ENCODE data around the gene DHRSX. TPM values are rescaled to one million over a fixed set of nuclear protein-coding genes. Genes with fewer than 3 reads are reported as not detected.
"Not testable (repeated sequence)": the region's sequence is repeated elsewhere in the genome, so short reads cannot be mapped to it uniquely, and the experiment has no call there.

The DHRSX gene
- total RNA-seq, 1 donor from 2014 or later: 34.2 TPM

- H3K27ac Mint-ChIP-seq: no peak overlapping the region
Observed at GRCh38 chrX:2426289-2426882, 74.4 kb downstream of the DHRSX start.

GRCh38 chrX:2425286-2426071 is 75.3 kb downstream of the DHRSX start:
- no peaks in the 10 kb centered on the region for H3K4me1 Mint-ChIP-seq (ENCODE audit: unreplicated experiment)
- no peak for DNase-seq (ENCODE audit: extremely low spot score, unreplicated experiment)
- H3K27ac Mint-ChIP-seq: no peak overlapping the region
- H3K36me3 Mint-ChIP-seq: peaks cover 43% of the 10 kb centered on the region
- no peaks in the 10 kb centered on the region for H3K27me3 Mint-ChIP-seq
- TF ChIP-seq, protein P1, sequence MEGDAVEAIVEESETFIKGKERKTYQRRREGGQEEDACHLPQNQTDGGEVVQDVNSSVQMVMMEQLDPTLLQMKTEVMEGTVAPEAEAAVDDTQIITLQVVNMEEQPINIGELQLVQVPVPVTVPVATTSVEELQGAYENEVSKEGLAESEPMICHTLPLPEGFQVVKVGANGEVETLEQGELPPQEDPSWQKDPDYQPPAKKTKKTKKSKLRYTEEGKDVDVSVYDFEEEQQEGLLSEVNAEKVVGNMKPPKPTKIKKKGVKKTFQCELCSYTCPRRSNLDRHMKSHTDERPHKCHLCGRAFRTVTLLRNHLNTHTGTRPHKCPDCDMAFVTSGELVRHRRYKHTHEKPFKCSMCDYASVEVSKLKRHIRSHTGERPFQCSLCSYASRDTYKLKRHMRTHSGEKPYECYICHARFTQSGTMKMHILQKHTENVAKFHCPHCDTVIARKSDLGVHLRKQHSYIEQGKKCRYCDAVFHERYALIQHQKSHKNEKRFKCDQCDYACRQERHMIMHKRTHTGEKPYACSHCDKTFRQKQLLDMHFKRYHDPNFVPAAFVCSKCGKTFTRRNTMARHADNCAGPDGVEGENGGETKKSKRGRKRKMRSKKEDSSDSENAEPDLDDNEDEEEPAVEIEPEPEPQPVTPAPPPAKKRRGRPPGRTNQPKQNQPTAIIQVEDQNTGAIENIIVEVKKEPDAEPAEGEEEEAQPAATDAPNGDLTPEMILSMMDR (conservative IDR thresholded peaks at IDR 0.05): no peak
- H3K4me3 Mint-ChIP-seq: no peak overlapping the region
- H3K9me3 Mint-ChIP-seq: peaks cover 6% of the 10 kb centered on the region

More at GRCh38 chrX:2426289-2426882, 74.4 kb downstream of the DHRSX start:
- H3K36me3 Mint-ChIP-seq: peaks cover 40% of the 10 kb centered on the region
- H3K4me3 Mint-ChIP-seq: no peak overlapping the region
- no peaks in the 10 kb centered on the region for H3K27me3 Mint-ChIP-seq
- H3K4me1 Mint-ChIP-seq (ENCODE audit: unreplicated experiment): no peaks in the 10 kb centered on the region
- peaks cover 7% of the 10 kb centered on the region for H3K9me3 Mint-ChIP-seq
- TF ChIP-seq, protein P1 (conservative IDR thresholded peaks at IDR 0.05): no peak
- no peak for DNase-seq (ENCODE audit: extremely low spot score, unreplicated experiment)

DNA sequence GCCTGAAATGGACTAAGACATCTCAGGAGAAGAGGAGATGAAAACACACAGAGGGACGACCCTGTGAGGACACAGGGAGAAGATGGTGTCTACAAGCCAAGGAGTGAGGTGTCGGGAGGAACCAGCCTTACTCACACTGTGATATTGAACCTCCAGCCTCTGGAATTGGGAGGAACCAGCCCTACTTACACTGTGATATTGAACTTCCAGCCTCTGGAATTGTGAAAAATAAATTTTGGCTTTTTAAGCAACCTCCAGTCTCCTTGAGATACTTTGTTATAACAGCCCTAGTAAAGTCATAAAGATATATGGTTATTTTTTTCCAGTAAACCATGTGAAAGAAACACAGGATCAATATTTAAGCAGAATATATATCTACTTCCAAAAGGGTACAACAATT is 76.5 kb downstream of the DHRSX start:
- no peak for DNase-seq (ENCODE audit: extremely low spot score, unreplicated experiment)
- H3K27me3 Mint-ChIP-seq: no peaks in the 10 kb centered on the region
- peaks cover 43% of the 10 kb centered on the region for H3K36me3 Mint-ChIP-seq
- no peak overlapping the region for H3K4me3 Mint-ChIP-seq
- H3K9me3 Mint-ChIP-seq: peaks cover 6% of the 10 kb centered on the region
- H3K4me1 Mint-ChIP-seq (ENCODE audit: unreplicated experiment): no peaks in the 10 kb centered on the region
- TF ChIP-seq, protein P1 (conservative IDR thresholded peaks at IDR 0.05): no peak
- H3K27ac Mint-ChIP-seq: no peak overlapping the region

GRCh38 chrX:2423899-2424298 is 76.9 kb downstream of the DHRSX start:
- no peaks in the 10 kb centered on the region for H3K27me3 Mint-ChIP-seq
- H3K9me3 Mint-ChIP-seq: peaks cover 6% of the 10 kb centered on the region
- H3K4me1 Mint-ChIP-seq (ENCODE audit: unreplicated experiment): no peaks in the 10 kb centered on the region
- TF ChIP-seq, protein P1 (conservative IDR thresholded peaks at IDR 0.05): no peak
- H3K4me3 Mint-ChIP-seq: no peak overlapping the region
- H3K27ac Mint-ChIP-seq: no peak overlapping the region
- no peak for DNase-seq (ENCODE audit: extremely low spot score, unreplicated experiment)
- H3K36me3 Mint-ChIP-seq: peaks cover 42% of the 10 kb centered on the region

DNA sequence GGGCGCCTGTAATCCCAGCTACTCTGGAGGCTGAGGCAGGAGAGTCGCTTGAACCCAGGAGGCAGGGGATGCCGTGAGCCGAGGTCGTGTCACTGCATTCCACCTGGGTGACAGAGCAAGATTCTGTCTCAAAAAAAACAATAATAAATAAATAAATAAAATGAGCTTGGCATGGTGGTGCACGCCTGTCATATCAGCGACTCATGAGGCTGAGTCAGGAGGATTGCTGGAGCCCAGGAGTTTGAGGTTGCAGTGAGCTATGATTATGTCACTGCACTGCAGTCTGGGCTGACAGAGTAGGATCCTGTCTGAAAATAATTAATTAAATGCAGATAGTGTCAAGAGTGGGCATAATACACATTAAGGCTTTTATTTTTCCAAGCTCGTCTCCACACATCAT is 77.5 kb downstream of the DHRSX start:
- DNase-seq (ENCODE audit: extremely low spot score, unreplicated experiment): no peak
- peaks cover 6% of the 10 kb centered on the region for H3K9me3 Mint-ChIP-seq
- H3K27me3 Mint-ChIP-seq: no peaks in the 10 kb centered on the region
- peaks cover 39% of the 10 kb centered on the region for H3K36me3 Mint-ChIP-seq
- no peak overlapping the region for H3K27ac Mint-ChIP-seq
- no peaks in the 10 kb centered on the region for H3K4me1 Mint-ChIP-seq (ENCODE audit: unreplicated experiment)
- no peak overlapping the region for H3K4me3 Mint-ChIP-seq
- TF ChIP-seq, protein P1 (conservative IDR thresholded peaks at IDR 0.05): no peak

DNA sequence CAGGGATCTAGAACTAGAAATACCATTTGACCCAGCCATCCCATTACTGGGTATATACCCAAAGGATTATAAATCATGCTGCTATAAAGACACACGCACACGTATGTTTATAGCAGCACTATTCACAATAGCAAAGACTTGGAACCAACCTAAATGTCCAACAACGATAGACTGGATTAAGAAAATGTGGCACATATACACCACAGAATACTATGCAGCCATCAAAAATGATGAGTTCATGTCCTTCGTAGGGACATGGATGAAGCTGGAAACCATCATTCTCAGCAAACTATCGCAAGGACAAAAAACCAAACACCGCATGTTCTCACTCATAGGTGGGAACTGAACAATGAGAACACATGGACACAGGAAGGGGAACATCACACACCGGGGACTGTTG is 81.4 kb downstream of the DHRSX start:
- H3K27ac Mint-ChIP-seq; H3K9me3 Mint-ChIP-seq; H3K27me3 Mint-ChIP-seq; DNase-seq (ENCODE audit: extremely low spot score, unreplicated experiment); H3K4me3 Mint-ChIP-seq; H3K4me1 Mint-ChIP-seq (ENCODE audit: unreplicated experiment): not testable (repeated sequence)
- peaks cover 17% of the 10 kb centered on the region for H3K36me3 Mint-ChIP-seq
